Keratinocyte (primary cell): ENCODE measurements around the gene HCN1. TPM values are rescaled to one million over a fixed set of nuclear protein-coding genes. Genes with fewer than 3 reads are reported as not detected.

ENCODE experiments used
- DNase-seq: peaks from one replicate; pipeline ENCODE4 v3.0.0-alpha.2; 2011; ENCODE audit warnings: low read depth, missing footprints, low spot score
- FAIRE-seq: peaks from 2 replicates; lab custom pipeline; 2011; peaks lifted over from hg19 to GRCh38; lab: Jason Lieb, UNC
- H2AFZ ChIP-seq: 2 replicates; pipeline ENCODE4 v1.6.0; 2012; ENCODE audit warnings: low read length, control low read depth, inconsistent platforms; ENCODE audit not compliant: control insufficient read depth
- H3K27ac ChIP-seq: 2 replicates; pipeline ENCODE4 v1.5.1; 2011; ENCODE audit warnings: low read length; ENCODE audit not compliant: control insufficient read depth, insufficient read depth
- H3K27me3 ChIP-seq: 3 replicates; pipeline ENCODE4 v1.6.0; 2011; ENCODE audit warnings: low read length; ENCODE audit not compliant: control insufficient read depth, insufficient read depth; ENCODE audit errors: extremely low read depth
- H3K36me3 ChIP-seq, 2 experiments: 2 replicates in 1 of 2; 3 replicates in 1 of 2; pipeline ENCODE4 v1.5.1; 2011; ENCODE audit warnings: low read length in 2 of 2, mild to moderate bottlenecking in 1 of 2; ENCODE audit not compliant: control insufficient read depth in 2 of 2, insufficient read depth in 2 of 2; ENCODE audit errors: extremely low read depth in 1 of 2
- H3K4me1 ChIP-seq: 3 replicates; pipeline ENCODE4 v1.5.1; 2011; ENCODE audit warnings: low read length; ENCODE audit not compliant: control insufficient read depth, insufficient read depth; ENCODE audit errors: extremely low read depth
- H3K4me2 ChIP-seq: 3 replicates; pipeline ENCODE4 v1.6.0; 2011; ENCODE audit warnings: low read depth, low read length; ENCODE audit not compliant: control insufficient read depth, insufficient read depth; ENCODE audit errors: extremely low read depth
- H3K4me3 ChIP-seq, 3 experiments: fragments of 200-600 bp in 1 of 3; sonication (generic) in 1 of 3; 2 replicates in 2 of 3; 3 replicates in 1 of 3; pipeline ENCODE4 v1.5.1; 2011 to 2016; ENCODE audit warnings: low read length in 3 of 3, mild to moderate bottlenecking in 3 of 3, control low read depth in 2 of 3, inconsistent platforms in 1 of 3, low read depth in 1 of 3, mixed read lengths in 1 of 3, mixed run types in 1 of 3, moderate library complexity in 1 of 3; ENCODE audit not compliant: control insufficient read depth in 2 of 3, insufficient read depth in 2 of 3; ENCODE audit errors: extremely low read depth in 1 of 3
- H3K79me2 ChIP-seq: 2 replicates; pipeline ENCODE4 v1.6.0; 2012; ENCODE audit warnings: low read length; ENCODE audit not compliant: control insufficient read depth, insufficient read depth
- H3K9ac ChIP-seq: 3 replicates; pipeline ENCODE4 v1.6.0; 2011; ENCODE audit warnings: low read length; ENCODE audit not compliant: control insufficient read depth, insufficient read depth; ENCODE audit errors: extremely low read depth
- H3K9me1 ChIP-seq: 3 replicates; pipeline ENCODE4 v1.6.0; 2011; ENCODE audit warnings: low read length; ENCODE audit not compliant: control insufficient read depth, insufficient read depth; ENCODE audit errors: extremely low read depth
- H3K9me3 ChIP-seq: 2 replicates; pipeline ENCODE4 v1.5.1; 2012; ENCODE audit warnings: low read depth, low read length; ENCODE audit not compliant: control insufficient read depth
- H4K20me1 ChIP-seq: 3 replicates; pipeline ENCODE4 v1.6.0; 2011; ENCODE audit warnings: low read length; ENCODE audit not compliant: control insufficient read depth, insufficient read depth; ENCODE audit errors: extremely low read depth
- CTCF ChIP-seq, 3 experiments: IDR thresholded peaks in 1 of 3; conservative IDR thresholded peaks in 1 of 3; optimal IDR thresholded peaks in 1 of 3; 2 replicates in 2 of 3; 3 replicates in 1 of 3; pipeline versions ENCODE3 to v1.5.1; 2011; ENCODE audit warnings: low read length in 3 of 3, mild to moderate bottlenecking in 3 of 3, moderate library complexity in 2 of 3, control low read depth in 1 of 3, inconsistent platforms in 1 of 3; ENCODE audit not compliant: insufficient read depth in 2 of 3; ENCODE audit errors: extremely low read depth in 1 of 3
- EZH2 ChIP-seq: IDR thresholded peaks from one replicate; pipeline ENCODE4 v1.6.1; 2012; ENCODE audit warnings: inconsistent platforms, mild to moderate bottlenecking, low read length, moderate library complexity
- dilution Hi-C: fragments of 300-500 bp; cut with MboI; formaldehyde crosslinking; loops from one replicate; pipeline ENCODE4 v1.7.0; 2020; ENCODE audit warnings: low sequenced_read_pairs; ENCODE audit not compliant: extremely low pct_ligation_motif_present
- polyA plus RNA-seq, 5 experiments: library from polyadenylated mRNA; depleted of rRNA in 3 of 5; stranded (reverse) in 3 of 5; stranded (forward) in 1 of 5; unstranded in 1 of 5; fragments of >200 nt; gene quantifications; 1 replicate in 1 of 5; 2 replicates in 3 of 5; 3 replicates in 1 of 5; pipeline versions ENCODE4 v1.2.1 to v1.2.3, GENCODE V29; 2011 to 2012; ENCODE audit warnings: missing spikeins in 2 of 5, low read depth in 1 of 5, low replicate concordance in 1 of 5

HCN1 gene
- polyA plus RNA-seq, 1 donor (not counting 4 experiments of a cell fraction or from before 2014, with no cell fraction given), result not detected

- FAIRE-seq (no peak), DNase-seq (no peak)
- no peaks in the 10 kb centered on the region for H3K36me3 ChIP-seq
- H3K9me1 ChIP-seq, result no peaks in the 10 kb centered on the region
- no peak overlapping the region for H3K4me3 ChIP-seq
- H3K4me2 ChIP-seq, result no peak overlapping the region
- no peak overlapping the region for H3K9ac ChIP-seq
- no peaks in the 10 kb centered on the region for H3K9me3 ChIP-seq
- no peaks in the 10 kb centered on the region for H3K4me1 ChIP-seq
- no peak for TF ChIP-seq EZH2
- TF ChIP-seq CTCF (optimal IDR thresholded peaks at IDR 0.05 in 1 of 3, IDR thresholded peaks at IDR 0.05 in 1 of 3, conservative IDR thresholded peaks at IDR 0.05 in 1 of 3; ENCODE audit: extremely low read depth in 1 of 3, insufficient read depth in 2 of 3, low read length in 3 of 3), result no peak
- dilution Hi-C loops, result no loop called here
- H3K79me2 ChIP-seq, result no peaks in the 10 kb centered on the region
- no peaks in the 10 kb centered on the region for H4K20me1 ChIP-seq
- no peaks in the 10 kb centered on the region for H3K27me3 ChIP-seq
- H2AFZ ChIP-seq, result no peak overlapping the region
- no peak overlapping the region for H3K27ac ChIP-seq
These were observed 12.1 kb downstream of the HCN1 start for GRCh38 chr5:45684118-45684517.

GRCh38 chr5:45680950-45681349 lies 15.2 kb downstream of the HCN1 start:
- no peak for FAIRE-seq
- H3K36me3 ChIP-seq, result no peaks in the 10 kb centered on the region
- H3K4me3 ChIP-seq, result no peak overlapping the region
- H3K4me1 ChIP-seq, result no peaks in the 10 kb centered on the region
- H3K9me1 ChIP-seq, result no peaks in the 10 kb centered on the region
- no peak overlapping the region for H3K9ac ChIP-seq
- no peaks in the 10 kb centered on the region for H3K79me2 ChIP-seq
- H3K27me3 ChIP-seq, result no peaks in the 10 kb centered on the region
- no peaks in the 10 kb centered on the region for H3K9me3 ChIP-seq
- TF ChIP-seq EZH2, result no peak
- no peak for TF ChIP-seq CTCF (optimal IDR thresholded peaks at IDR 0.05 in 1 of 3, IDR thresholded peaks at IDR 0.05 in 1 of 3, conservative IDR thresholded peaks at IDR 0.05 in 1 of 3; ENCODE audit: extremely low read depth in 1 of 3, insufficient read depth in 2 of 3, low read length in 3 of 3)
- no peak for DNase-seq
- H3K27ac ChIP-seq, result no peak overlapping the region
- H4K20me1 ChIP-seq, result no peaks in the 10 kb centered on the region
- H3K4me2 ChIP-seq, result no peak overlapping the region
- no peak overlapping the region for H2AFZ ChIP-seq
- dilution Hi-C loops, result no loop called here
